Measurements from ENCODE around the gene KLB.
"Not testable (repeated sequence)": the region's sequence is repeated elsewhere in the genome, so short reads cannot be mapped to it uniquely, and the experiment has no call there.

The KLB gene

DNA sequence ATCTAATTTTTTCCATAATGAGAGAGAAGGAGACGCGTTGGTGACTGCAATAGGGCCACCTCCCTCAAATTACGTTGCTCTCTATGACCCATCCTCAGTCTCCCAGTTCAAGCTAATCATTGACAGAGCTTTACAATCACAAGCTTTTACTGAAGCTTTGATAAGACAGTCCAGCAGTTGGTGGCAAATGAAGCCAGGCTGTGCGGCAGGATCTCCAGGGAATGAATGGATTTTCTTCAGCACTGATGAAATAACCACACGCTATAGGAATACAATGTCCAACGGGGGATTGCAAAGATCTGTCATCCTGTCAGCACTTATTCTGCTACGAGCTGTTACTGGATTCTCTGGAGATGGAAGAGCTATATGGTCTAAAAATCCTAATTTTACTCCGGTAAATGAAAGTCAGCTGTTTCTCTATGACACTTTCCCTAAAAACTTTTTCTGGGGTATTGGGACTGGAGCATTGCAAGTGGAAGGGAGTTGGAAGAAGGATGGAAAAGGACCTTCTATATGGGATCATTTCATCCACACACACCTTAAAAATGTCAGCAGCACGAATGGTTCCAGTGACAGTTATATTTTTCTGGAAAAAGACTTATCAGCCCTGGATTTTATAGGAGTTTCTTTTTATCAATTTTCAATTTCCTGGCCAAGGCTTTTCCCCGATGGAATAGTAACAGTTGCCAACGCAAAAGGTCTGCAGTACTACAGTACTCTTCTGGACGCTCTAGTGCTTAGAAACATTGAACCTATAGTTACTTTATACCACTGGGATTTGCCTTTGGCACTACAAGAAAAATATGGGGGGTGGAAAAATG is at the start of gene KLB:
TSS of gene KLB (plus strand) at position 168 of the 821 bp plus-strand sequence. CDS start at position 188, 20 bp downstream.
- DNase-seq: no peak

GRCh38 chr4:39357002-39357401 is 49.7 kb upstream of the KLB start:
- DNase-seq: no peak

DNA sequence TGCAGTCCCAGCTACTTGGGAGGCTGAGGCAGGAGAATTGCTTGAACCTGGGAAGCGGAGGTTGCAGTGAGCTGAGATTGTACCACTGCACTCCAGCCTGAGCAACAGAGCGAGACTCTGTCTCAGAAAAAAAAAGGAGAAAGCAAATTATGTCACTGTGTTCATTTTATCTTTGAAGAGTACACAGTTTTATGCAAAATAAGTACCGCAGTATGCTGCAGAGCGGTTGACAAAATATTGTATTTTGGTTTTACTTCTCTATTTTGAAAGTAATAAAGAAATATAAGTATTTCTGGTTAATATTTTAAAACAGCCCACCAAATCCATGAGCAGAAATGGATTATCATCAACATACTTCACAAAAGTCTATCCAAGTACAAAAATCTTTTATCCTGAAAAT is 46.1 kb upstream of the KLB start:
- DNase-seq: not testable (repeated sequence)

DNA sequence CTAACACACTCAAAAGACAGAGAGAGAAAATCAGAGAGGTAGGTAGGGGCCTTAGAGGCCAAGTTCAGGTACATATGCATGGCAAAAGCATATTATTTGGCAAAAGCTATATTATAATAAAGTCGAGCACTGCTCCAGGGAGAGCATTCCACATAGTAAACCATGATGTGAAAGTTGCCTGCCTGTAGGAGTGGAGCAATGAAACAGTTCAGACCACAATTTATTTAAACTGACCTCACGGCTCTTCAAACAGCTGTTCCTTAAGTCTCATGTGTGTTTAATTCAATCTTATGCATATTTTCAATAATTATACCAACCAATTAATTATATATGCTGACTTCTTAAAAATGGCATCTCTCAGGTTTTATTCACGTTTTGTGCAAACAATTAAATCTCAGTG is 43.9 kb upstream of the KLB start:
- DNase-seq: no peak

DNA sequence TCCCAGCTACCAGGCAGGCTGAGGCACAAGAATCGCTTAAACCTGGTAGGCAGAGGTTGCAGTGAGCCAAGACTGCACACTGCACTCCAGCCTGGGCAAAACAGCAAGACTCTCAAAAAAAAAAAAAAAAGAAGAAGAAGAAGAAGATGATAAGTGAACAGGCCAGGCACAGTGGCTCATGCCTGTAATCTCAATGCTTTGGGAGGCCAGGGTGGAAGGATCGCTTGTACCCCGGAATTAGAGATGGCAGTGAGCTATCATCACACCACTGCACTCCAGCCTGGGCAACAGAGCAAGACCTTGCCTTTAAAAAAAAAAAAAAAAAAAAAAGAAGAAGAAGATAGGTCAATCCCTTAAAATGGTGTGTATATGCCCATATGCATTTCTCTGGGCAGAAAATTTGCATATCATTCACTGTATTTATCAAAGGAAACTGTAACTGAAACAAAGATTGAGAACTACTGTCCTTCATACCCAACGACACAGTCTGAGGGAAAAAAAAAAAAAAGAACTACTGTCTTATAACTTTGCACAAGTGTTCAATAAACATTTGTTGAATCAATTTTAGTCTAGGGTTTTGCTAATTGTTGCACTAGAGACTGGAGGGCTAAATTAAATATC is 42.8 kb upstream of the KLB start:
- DNase-seq: no peak

DNA sequence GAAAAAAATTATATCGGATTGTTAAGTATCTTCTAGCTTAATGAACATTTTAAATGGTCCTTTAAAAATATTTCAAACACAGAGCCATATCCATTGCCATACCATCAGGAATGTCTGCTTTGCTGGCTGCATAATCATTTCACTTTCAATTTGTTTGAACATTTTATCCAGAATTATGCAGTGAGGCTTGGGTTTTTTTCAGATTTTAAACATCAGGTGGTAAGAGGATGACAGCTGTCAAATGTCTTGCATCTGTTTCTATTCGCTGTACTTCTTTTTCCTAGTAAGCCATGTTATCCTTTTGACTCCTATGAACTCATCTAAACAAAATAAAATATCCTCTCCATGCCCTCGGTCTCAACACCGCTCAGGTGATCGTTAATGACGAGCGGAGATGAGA is 41.4 kb upstream of the KLB start:
- no peak for DNase-seq

DNA sequence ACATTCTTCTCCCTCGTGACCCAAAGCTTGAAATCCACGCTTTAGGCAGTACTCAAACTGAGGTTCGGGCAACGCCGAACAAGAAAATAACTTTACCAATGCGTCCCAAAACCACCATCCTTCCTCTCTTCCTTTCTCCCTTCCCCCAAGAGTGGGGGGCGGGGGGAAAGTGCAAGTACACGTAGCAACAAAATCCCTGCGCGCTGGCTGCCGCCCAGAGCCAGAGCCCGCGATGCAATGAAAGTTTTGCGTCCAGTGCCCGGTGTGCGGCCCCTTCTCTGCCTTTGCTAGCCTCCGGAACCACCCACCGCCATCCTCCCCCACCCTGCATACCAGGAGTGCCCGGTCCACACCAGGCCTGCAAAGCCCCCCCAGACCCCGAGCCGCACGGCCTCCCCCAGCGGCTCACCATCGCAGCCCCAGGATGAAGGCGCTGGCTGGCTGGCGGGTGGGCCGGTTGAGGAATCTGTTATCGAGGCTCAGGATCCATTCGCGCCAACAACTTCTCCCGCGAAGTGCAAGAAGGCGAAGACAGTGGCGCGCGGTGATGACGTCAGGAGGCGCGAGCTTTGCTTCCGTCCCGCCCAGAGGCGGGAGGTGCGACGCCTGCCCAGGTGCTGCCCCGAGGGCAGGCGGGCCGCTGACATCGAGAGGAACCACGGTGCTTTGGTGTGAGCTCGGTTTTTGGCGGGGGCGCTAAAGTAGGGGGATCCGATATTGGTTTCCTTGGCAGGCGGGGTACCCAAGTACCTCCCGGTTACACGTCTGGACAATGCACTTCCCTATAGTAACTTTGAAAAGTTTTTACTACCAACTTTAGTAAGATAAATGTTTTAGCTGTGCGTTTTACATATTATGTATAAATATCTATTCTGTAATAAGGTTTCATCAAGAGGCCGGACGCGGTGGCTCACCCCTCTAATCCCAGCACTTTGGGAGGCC is 40.6 kb upstream of the KLB start, which contains the start of gene RFC1:
TSS of gene RFC1 (minus strand) at position 533 of the 942 bp plus-strand sequence. CDS start at position 412, 121 bp downstream.
- DNase-seq: peak; percentile 97

GRCh38 chr4:39367166-39367565 is 39.6 kb upstream of the KLB start:
- DNase-seq: no peak

DNA sequence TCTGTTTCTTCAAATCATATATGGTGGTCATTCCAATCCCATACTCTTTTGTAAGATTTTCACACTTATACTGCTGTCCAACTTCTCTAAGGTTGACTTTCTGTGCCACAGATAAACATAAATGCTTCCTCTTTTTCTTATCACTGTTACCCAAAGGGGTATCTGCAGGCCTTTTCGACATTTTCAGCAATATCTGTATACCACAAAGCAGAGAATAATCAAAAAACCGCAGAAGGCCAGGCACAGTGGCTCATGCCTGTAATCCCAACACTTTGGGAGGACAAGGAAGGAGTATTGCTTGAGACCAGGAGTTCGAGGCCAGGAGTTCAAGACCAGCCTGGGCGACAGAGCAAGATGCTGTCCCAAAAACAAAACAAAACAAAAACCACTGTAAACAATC is 37.4 kb upstream of the KLB start:
- no peak for DNase-seq

DNA sequence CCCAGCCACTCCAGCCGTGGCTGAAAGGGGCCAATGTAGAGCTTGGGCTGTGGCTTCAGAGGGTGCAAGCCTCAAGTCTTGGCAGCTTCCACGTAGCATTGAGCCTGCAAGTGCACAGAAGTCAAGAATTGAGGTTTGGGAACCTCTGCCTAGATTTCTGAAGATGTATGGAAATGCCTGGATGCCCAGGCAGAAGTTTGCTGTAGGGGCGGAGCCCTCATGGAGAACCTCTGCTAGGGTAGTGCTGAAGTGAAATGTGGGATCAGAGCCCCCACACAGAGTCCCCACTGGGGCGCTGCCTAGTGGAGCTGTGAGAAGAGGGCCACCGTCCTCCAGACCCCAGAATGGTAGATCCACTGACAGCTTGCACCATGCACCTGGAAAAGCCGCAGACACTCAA is 35.5 kb upstream of the KLB start:
- not testable (repeated sequence) for DNase-seq

DNA sequence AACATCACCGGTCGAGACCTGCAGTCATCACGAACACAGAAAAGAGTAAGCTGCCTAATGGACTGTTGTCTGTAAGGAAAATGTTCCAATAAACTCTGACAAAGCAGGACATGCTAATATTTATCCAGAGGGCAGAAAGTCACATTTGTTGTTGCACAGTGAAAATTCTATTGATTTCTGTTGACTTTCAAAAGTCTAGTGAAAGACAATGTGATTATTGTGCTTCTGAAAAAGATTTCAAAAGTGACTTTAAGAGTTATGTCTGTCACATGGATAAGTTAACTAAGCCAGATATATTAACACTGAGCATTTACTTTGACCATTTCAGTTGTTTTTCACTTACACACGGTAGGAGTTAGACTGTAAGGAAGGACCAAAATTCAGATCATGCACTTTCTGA is 31.3 kb upstream of the KLB start:
- DNase-seq: no peak

- no peak for DNase-seq
Measured at GRCh38 chr4:39383690-39384089, 23.0 kb upstream of the KLB start.

GRCh38 chr4:39384563-39384962 is 22.2 kb upstream of the KLB start:
- DNase-seq: no peak

DNA sequence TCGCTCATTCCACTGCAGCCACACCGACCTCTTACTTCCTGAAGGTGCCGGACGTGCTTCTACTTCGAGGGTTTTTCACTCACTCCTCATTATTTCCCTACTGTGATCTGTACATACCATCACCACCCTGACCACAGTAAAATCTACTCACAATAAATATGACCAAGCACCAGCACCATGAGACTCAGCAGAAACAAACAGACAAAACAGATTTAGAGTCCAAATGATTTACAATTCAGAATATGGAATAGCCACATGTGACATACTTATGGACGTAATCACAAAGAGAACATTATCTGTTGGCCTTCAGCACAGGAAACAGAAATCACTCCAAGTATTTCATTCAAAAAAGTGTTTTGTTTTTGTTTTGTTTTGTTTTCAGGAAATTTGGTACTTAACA is 16.1 kb upstream of the KLB start:
- DNase-seq: no peak

GRCh38 chr4:39394706-39395105 is 12.0 kb upstream of the KLB start:
- no peak for DNase-seq

DNA sequence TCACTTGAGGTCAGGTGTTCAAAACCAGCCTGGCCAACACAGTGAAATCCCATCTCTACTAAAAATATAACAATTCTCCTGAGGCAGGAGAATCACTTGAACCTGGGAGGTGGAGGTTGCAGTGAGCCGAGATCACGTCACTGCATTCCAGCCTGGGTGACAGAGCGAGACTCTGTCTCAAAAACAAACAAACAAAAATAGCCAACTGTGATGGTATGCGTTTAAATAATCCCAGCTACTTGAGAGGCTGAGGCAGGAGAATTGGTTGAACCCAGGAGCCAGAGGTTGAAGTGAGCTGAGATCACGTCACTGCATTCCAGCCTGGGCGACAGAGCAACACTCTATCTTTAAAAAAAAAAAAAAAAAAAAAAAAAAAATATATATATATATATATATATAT is 5.1 kb upstream of the KLB start:
- not testable (repeated sequence) for DNase-seq

GRCh38 chr4:39407584-39407885 is 805 bp downstream of the KLB start:
- DNase-seq: no peak

DNA sequence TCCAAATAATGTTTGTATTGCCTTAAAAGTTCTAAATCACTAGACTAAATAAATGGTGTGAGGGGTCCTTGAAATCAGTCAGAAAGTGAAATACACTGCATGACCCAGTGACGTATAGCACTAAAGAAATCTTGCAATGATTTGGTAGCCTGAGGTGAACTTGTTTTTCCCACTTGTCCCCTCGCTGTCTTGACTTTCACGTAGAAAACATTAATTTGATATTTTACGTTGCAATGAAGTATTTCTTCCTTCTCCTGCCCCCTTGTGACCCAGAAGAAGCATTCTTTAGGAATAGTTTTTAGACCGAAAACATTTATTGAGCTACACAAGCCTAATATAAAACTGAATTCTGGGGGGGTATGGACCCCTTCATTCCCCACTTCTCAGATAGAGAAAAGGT is 3.7 kb downstream of the KLB start:
- DNase-seq: no peak

DNA sequence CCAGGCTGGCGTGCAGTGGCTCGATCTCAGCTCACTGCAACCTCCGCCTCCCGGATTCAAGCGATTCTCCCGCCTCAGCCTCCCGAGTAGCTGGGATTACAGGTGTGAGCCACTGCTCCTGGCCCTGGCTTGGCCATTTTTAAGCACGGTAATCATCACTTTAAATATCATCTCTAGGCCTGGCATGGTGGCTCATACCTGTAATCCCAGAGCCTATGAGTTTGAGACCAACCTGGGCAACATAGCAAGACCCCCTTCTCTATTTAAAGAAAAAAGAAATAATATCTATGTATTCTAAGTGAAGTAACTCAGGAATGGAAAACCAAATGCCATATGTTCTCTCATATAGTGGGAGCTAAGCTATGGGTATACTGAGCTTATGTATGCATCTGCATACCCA is 4.8 kb downstream of the KLB start:
- DNase-seq: not testable (repeated sequence)

DNA sequence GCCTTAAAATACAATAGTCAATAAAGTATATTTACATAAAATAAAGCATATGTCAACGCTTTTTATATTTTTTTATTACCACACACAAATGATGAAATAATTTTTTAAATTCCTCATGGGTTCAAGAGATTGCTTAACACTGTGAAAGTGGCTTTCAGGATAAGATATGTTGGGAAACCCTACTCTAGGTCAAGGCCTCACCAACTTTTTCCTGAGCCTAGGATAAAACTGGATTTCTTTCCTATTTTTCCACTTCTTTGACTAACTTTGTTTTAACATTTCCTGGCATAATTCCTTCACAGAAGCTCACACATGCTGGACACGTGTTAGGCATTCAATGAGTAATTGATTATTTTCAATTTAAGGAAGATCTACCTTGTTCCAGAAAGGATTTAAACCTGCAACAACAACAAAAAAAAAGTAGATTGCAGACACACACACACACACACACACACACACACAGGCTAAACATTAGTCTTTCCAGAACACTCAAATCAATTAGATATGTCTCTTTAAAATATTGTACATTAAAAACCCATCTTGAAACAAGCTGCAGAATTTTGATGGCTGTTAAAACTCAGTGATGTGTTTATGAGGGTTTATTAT is 9.1 kb downstream of the KLB start:
- DNase-seq: no peak

DNA sequence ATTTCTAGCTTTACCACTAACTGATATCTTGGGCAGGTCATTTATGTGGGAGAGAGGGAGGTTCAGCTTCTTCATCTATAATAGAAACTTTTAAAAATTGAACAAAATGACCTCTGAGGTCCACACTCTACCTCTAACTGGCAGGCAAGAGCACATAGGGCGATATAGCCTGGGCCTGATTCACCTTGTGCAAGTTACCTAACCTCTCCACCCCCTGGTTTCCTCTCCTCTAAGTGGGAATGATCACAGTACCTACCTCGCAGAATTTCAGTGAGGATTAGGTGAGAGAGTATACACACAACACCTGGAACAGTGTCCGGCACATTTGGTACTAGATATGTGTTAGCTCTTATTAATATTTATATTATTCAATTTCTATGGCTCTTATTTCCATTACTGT is 15.5 kb downstream of the KLB start:
- no peak for DNase-seq

DNA sequence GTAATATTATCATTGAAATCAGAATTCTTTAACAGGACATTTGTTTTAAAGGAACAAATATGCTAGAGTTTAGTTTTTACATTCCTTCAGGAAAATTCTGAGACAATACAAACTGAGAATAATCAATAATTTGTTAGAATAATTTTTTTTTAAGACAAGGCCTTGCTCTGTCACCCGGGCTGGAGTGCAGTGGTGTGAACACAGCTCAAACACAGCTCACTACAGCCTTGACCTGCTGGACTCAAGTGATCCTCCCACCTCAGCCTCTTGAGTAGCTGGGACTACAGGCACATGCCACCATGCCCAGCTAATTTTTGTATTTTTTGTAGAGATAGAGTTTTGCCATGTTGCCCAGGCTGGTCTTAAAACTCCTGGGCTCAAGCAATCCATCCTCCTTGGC is 18.6 kb downstream of the KLB start:
- DNase-seq: not testable (repeated sequence)

DNA sequence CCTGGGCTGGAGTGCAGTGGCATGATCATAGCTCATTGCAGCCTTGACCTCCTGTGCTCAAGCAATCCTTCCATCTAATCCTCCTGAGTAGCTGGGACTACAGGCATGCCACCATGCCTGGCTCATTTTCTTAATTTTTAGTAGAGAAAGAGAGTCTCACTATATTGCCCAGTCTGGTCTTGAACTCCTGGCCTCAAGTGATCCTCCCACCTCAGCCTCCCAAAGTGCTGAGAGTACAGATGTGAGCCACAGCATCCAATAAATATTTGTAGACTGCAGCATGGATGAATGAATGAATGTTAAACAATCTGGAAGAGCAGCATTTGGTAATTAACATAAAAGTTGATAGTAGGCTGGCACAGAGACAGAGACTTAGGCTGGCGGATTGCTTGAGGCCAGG is 20.0 kb downstream of the KLB start:
- DNase-seq: no peak

Measured in stimulated activated CD4-positive, alpha-beta T cell treated with anti-CD3 and anti-CD28 coated beads, Interleukin-15, amount 100 ng/mL, for 24 hours (primary cell).